HL-60 (cell line): ENCODE results near the gene TBC1D16.

Source experiments
- DNase-seq, 2 experiments: peaks; one replicate each; pipeline ENCODE4 v3.0.0-alpha.2; 2010 to 2020; ENCODE audit warnings: low read depth in 1 of 2, low spot score in 1 of 2
- H3K27ac ChIP-seq: fragments of 250-450 bp; sonication (Bioruptor Pico); replicated peaks from 2 replicates; pipeline ENCODE4 v1.5.1; 2020; ENCODE audit warnings: mild to moderate bottlenecking, moderate library complexity
- H3K27me3 ChIP-seq: fragments of 250-450 bp; sonication (Bioruptor Pico); 2 replicates; pipeline ENCODE4 v1.5.1; 2021; ENCODE audit warnings: mild to moderate bottlenecking, moderate library complexity; ENCODE audit not compliant: insufficient read depth, poor library complexity, severe bottlenecking
- H3K4me3 ChIP-seq: replicated peaks from 2 replicates; pipeline ENCODE4 v1.5.1; 2011; ENCODE audit warnings: mild to moderate bottlenecking, control low read depth, low read length; ENCODE audit not compliant: insufficient read depth
- CTCF ChIP-seq: IDR thresholded peaks from one replicate; pipeline ENCODE4 v1.5.1; 2011; ENCODE audit warnings: low read length, control low read depth, inconsistent platforms; ENCODE audit not compliant: insufficient read depth
- GABPA ChIP-seq: IDR thresholded peaks from 2 replicates; pipeline ENCODE4 v1.6.1; 2012; ENCODE audit warnings: low read depth
- POLR2AphosphoS5 ChIP-seq: IDR thresholded peaks from 2 replicates; pipeline ENCODE4 v1.6.1; 2012; ENCODE audit warnings: low read depth
- REST ChIP-seq: IDR thresholded peaks from 2 replicates; pipeline ENCODE4 v1.6.1; 2012; ENCODE audit warnings: low read depth; ENCODE audit not compliant: insufficient replicate concordance
- SPI1 ChIP-seq: IDR thresholded peaks from 2 replicates; pipeline ENCODE4 v1.6.1; 2012; ENCODE audit warnings: low read depth, mild to moderate bottlenecking, borderline replicate concordance

TBC1D16 gene

GRCh38 chr17:79953335-79953734 is 82.3 kb downstream of the TBC1D16 start:
- Histone ChIP-seq H3K27ac (no peak overlapping the region), H3K27me3 (peaks cover 2% of the 10 kb centered on the region), H3K4me3 (no peak overlapping the region)
- TF ChIP-seq CTCF: no peak
- no peak for TF ChIP-seq SPI1
- TF ChIP-seq POLR2AphosphoS5: no peak
- no peak for TF ChIP-seq REST
- no peak for TF ChIP-seq GABPA
- no peak for DNase-seq

- no peak for DNase-seq
- Histone ChIP-seq H3K4me3 (no peak overlapping the region), H3K27ac (no peak overlapping the region), H3K27me3 (no peaks in the 10 kb centered on the region)
- TF ChIP-seq REST (no peak), CTCF (no peak)
These were observed 82.8 kb downstream of the TBC1D16 start for GRCh38 chr17:79952901-79953300.

- Histone ChIP-seq H3K27me3 (no peaks in the 10 kb centered on the region), H3K4me3 (no peak overlapping the region), H3K27ac (no peak overlapping the region)
- DNase-seq: no peak
- TF ChIP-seq SPI1 (no peak), GABPA (no peak), REST (no peak), POLR2AphosphoS5 (no peak), CTCF (no peak)
These were observed 83.3 kb downstream of the TBC1D16 start for GRCh38 chr17:79952265-79952877.
